GM21515 (cell line): Measurements from ENCODE around the gene PEX7.
"Not testable (repeated sequence)": the region's sequence is repeated elsewhere in the genome, so short reads cannot be mapped to it uniquely, and the experiment has no call there.

Experiments
- ATAC-seq: cut with Tn5 transposase; IDR thresholded peaks from one replicate; pipeline ENCODE4 v1.9.1; 2021; ENCODE audit not compliant: unreplicated experiment

Gene PEX7, protein sequence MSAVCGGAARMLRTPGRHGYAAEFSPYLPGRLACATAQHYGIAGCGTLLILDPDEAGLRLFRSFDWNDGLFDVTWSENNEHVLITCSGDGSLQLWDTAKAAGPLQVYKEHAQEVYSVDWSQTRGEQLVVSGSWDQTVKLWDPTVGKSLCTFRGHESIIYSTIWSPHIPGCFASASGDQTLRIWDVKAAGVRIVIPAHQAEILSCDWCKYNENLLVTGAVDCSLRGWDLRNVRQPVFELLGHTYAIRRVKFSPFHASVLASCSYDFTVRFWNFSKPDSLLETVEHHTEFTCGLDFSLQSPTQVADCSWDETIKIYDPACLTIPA

GRCh38 chr6:136822376-136823127, at the start of gene PEX7:
TSS of gene PEX7 (plus strand) at chr6:136822592. CDS start at chr6:136822666, 74 bp downstream.
- peak; percentile 97 for ATAC-seq

- peak; percentile 63 for ATAC-seq
These were observed 49.5 kb upstream of the PEX7 start for GRCh38 chr6:136772685-136773472.

DNA sequence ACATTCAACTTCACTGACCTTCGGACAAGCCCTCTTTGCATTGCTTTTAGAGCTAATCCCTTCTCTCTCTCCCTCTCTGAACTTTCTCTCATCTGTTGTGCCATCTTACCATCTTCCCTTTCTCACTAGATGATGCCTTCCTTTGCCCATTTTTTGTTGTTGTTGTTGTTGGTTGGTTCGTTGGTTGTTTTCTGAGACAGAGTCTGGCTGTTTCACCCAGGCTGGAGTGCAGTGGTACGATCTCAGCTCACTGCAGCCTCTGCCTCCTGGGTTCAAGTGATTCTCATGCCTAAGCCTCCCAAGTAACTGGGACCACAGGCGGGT, 49.0 kb upstream of the PEX7 start:
- ATAC-seq, result no peak

GRCh38 chr6:136774228-136775041, 48.0 kb upstream of the PEX7 start:
- no peak for ATAC-seq

- no peak for ATAC-seq
These were observed 47.3 kb upstream of the PEX7 start for GRCh38 chr6:136775081-136775480.

DNA sequence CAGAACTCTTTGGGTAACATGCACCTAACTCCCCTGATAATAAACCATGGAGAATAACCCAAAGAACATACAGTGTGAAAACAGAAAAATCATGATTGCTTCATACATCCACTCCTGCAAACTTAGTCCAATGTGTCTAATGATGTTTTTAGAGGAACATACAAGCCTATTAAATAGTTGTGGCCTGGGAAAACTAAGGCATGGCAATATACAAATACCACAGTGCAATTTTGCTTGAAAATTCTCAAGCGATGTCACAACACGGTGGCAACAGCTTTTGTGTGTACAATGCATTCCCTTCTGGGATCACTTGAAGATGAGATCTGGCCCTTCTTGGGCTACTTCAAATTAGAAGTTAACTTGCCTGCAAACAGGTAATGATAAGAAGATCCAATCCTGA, 46.8 kb upstream of the PEX7 start:
- no peak for ATAC-seq

GRCh38 chr6:136777651-136778050, 44.7 kb upstream of the PEX7 start:
- no peak for ATAC-seq

GRCh38 chr6:136779682-136780081, 42.7 kb upstream of the PEX7 start:
- ATAC-seq, result no peak

GRCh38 chr6:136780972-136781371, 41.4 kb upstream of the PEX7 start:
- no peak for ATAC-seq

GRCh38 chr6:136782021-136782770, 40.2 kb upstream of the PEX7 start:
- ATAC-seq, result no peak

GRCh38 chr6:136783021-136783420, 39.4 kb upstream of the PEX7 start:
- ATAC-seq, result no peak

- ATAC-seq, result peak; percentile 61
These were observed 38.7 kb upstream of the PEX7 start for GRCh38 chr6:136783495-136784270.

- ATAC-seq, result no peak
These were observed 38.1 kb upstream of the PEX7 start for GRCh38 chr6:136784271-136784664.

DNA sequence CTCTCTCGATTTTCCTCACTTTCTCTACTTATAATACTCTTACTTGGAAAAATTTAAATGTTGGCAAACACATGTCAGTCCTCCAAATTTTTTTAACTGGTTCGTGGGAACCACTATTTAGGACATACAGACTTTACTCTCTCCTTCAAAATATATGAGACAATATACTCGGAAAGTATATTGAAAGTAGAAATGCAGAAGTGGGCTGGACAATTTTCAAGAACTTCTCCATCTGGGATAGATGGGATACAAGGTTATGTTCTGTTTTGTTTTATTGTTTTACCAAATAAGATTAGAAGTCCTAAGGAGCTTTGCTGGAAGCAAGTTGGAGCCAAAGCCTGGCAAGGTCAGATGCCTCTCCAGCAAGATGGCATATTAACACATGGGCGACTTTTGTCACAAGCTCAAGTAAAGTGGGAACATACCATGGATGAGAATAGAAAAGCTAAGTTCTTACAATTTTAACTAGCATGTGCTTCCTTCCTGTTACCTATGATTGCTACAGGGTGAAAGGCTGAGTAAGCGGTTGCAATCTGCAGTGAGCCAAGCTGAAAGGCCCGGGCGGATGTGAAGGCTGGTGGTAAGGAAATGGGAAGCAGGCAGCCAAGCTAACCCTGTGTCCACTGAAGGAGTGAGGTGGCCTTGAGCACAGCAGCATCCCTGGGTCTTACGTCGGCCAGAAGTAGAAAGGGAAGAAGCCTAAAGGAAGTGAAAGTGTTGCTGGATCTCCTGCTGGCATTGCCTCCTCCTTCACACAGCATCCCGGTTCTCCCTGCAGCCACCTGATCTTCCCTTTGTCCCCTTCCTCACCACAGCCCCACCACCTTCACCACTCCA, 37.3 kb upstream of the PEX7 start:
- peak; percentile 47 for ATAC-seq

- ATAC-seq, result no peak
These were observed 35.7 kb upstream of the PEX7 start for GRCh38 chr6:136786658-136787057.

DNA sequence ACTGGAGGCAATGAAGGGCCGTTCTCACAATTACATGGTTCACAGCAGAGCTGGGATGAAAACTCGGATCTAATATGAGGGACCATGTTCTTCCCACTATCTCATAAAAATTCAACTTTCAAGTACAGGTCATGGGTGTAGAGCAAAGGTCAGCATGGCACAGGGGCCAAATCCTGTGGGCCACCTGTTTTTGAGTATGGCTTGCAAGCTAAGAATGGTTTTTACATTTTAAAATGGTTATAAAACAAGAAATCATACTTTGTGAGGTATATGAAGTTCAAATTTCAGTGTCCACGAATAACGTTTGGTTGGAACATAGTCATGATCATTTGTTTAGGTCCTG, 34.7 kb upstream of the PEX7 start:
- no peak for ATAC-seq

DNA sequence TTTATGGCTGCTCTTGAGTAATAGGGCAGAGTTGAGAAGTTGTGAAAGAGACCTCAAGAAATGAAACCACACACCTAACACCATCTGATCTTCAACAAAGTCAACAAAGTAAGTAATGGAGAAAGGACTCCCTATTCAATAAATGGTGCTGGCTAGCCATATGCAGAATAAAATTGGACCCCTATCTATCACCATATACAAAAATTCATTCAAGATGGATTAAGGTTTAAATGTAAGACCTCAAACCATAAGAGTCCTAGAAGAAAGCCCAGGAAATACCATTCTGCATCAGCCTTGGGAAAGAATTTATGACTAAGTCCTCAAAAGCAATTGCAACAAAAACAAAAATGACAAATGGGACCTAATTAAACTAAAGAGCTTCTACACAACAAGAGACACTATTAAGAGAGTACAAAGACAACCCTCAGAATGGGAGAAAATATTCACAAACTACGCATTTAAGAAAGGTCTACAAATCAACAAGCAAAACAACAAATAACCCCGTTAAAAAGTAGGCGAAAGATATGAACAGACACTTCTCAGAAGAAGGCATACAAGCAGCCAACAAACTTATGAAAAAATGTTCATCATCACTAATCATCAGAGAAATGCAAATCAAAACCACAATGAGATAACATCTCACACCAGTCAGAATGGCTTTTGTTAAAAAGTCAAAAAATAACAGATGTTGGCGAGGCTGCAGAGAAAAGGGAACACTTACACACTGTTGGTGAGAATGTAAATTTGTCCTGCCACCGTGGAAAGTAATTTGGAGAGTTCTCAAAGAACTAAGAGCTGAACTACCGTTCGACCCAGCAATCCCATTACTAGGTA, 34.1 kb upstream of the PEX7 start:
- ATAC-seq, result no peak

DNA sequence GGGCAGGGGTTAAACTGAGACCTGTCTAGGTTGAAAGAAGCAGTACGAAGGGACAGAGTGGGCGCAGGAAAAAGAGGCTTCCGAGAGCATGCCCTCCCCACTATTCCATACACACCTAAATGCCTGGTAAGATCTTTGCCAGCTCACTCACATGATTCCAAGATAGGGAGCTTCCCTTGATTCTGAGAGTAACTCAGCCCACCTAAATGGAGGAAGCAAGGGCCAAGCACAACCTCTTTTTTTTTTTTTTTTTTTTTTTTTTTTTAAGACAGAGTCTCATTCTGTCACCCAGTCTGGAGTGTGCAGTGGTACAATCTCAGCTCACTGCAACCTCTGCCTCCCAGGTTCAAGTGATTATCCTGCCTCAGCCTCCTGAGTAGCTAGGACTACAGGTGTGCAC, 33.0 kb upstream of the PEX7 start:
- ATAC-seq, result not testable (repeated sequence)
